GM18519 (cell line): ENCODE measurements around the gene TNP2.

ENCODE experiments used
- ATAC-seq: cut with Tn5 transposase; IDR thresholded peaks from one replicate; pipeline ENCODE4 v1.9.1; 2021; ENCODE audit warnings: mild to moderate bottlenecking, moderate library complexity; ENCODE audit not compliant: unreplicated experiment, low FRiP score

TNP2 gene

GRCh38 chr16:11258553-11259492 is 10.3 kb downstream of the TNP2 start:
- ATAC-seq: no peak

- no peak for ATAC-seq
Observed at GRCh38 chr16:11257131-11257938, 11.8 kb downstream of the TNP2 start.

GRCh38 chr16:11256661-11257130 is 12.4 kb downstream of the TNP2 start:
- ATAC-seq: no peak

- ATAC-seq: peak; percentile 35
Observed at GRCh38 chr16:11255737-11256660, 13.1 kb downstream of the TNP2 start, which contains the start of gene SOCS1. SOCS1 (minus strand) TSS chr16:11256204; CDS start chr16:11255478, 726 bp downstream.

- no peak for ATAC-seq
Observed at GRCh38 chr16:11254913-11255736, 14.0 kb downstream of the TNP2 start.

GRCh38 chr16:11253995-11254912 is 14.9 kb downstream of the TNP2 start:
- ATAC-seq: no peak

- ATAC-seq: no peak
Observed at GRCh38 chr16:11253009-11253994, 15.8 kb downstream of the TNP2 start.

- ATAC-seq: no peak
Observed at GRCh38 chr16:11252482-11252931, 16.6 kb downstream of the TNP2 start.

- no peak for ATAC-seq
Observed at GRCh38 chr16:11251525-11252481, 17.3 kb downstream of the TNP2 start.

- ATAC-seq: no peak
Observed at GRCh38 chr16:11250786-11251524, 18.2 kb downstream of the TNP2 start.

GRCh38 chr16:11250091-11250785 is 18.9 kb downstream of the TNP2 start:
- no peak for ATAC-seq

GRCh38 chr16:11249233-11250061 is 19.7 kb downstream of the TNP2 start:
- ATAC-seq: no peak

- no peak for ATAC-seq
Observed at GRCh38 chr16:11248133-11248532, 21.0 kb downstream of the TNP2 start.

- no peak for ATAC-seq
Observed at GRCh38 chr16:11245988-11246387, 23.1 kb downstream of the TNP2 start.
